KMS-11 (cell line): Measurements from ENCODE around the gene BCKDHA.
A peak's percentile ranks its signal among the peaks of the same experiment; 100 is the strongest.

Experiments used
- H2AFZ ChIP-seq: fragments of 200-600 bp; sonication (generic); 2 replicates; pipeline ENCODE4 v1.6.1; 2016; ENCODE audit warnings: antibody characterized with exemption, mixed run types, low read depth
- H3K27ac ChIP-seq: fragments of 200-600 bp; sonication (generic); 2 replicates; pipeline ENCODE4 v1.6.1; 2016; ENCODE audit warnings: mild to moderate bottlenecking, mixed run types
- H3K27me3 ChIP-seq: fragments of 200-600 bp; sonication (generic); 2 replicates; pipeline ENCODE4 v1.6.1; 2017; ENCODE audit warnings: mild to moderate bottlenecking, low read depth, mixed run types, moderate library complexity; ENCODE audit not compliant: insufficient read depth
- H3K36me3 ChIP-seq: fragments of 200-600 bp; sonication (generic); 2 replicates; pipeline ENCODE4 v1.6.1; 2017; ENCODE audit warnings: mild to moderate bottlenecking, mixed run types; ENCODE audit not compliant: insufficient read depth
- H3K4me1 ChIP-seq: fragments of 200-600 bp; sonication (generic); 2 replicates; pipeline ENCODE4 v1.6.1; 2016; ENCODE audit warnings: mild to moderate bottlenecking, low read depth, mixed run types; ENCODE audit not compliant: poor library complexity, severe bottlenecking
- H3K4me2 ChIP-seq: fragments of 200-600 bp; sonication (generic); 2 replicates; pipeline ENCODE4 v1.7.0; 2016; ENCODE audit warnings: mild to moderate bottlenecking, mixed run types
- H3K4me3 ChIP-seq: fragments of 200-600 bp; sonication (generic); IDR thresholded peaks from 2 replicates; pipeline ENCODE4 v1.6.1; 2017; ENCODE audit warnings: low read depth, low read length, mixed read lengths; ENCODE audit not compliant: insufficient read depth
- H3K79me2 ChIP-seq: fragments of 200-600 bp; sonication (generic); 2 replicates; pipeline ENCODE4 v1.6.1; 2016; ENCODE audit warnings: low read depth, mixed run types; ENCODE audit not compliant: insufficient read depth
- H3K9ac ChIP-seq: fragments of 200-600 bp; sonication (generic); 2 replicates; pipeline ENCODE4 v1.6.1; 2016; ENCODE audit warnings: mild to moderate bottlenecking, mixed run types
- H4K20me1 ChIP-seq: fragments of 200-600 bp; sonication (generic); 2 replicates; pipeline ENCODE4 v1.6.1; 2016; ENCODE audit warnings: mild to moderate bottlenecking, mixed run types; ENCODE audit not compliant: insufficient read depth
- CTCF ChIP-seq: fragments of 200-600 bp; sonication (generic); conservative IDR thresholded peaks from 2 replicates; pipeline ENCODE4 v1.6.1; 2017; ENCODE audit warnings: low read depth, mild to moderate bottlenecking, antibody characterized with exemption, low read length, moderate library complexity, mixed read lengths

Gene BCKDHA

GRCh38 chr19:41398050-41398418 is 416 bp downstream of the BCKDHA start:
- no peaks in the 10 kb centered on the region for H4K20me1 ChIP-seq
- peak overlapping the region; percentile 83 for H3K4me2 ChIP-seq
- peak overlapping the region; percentile 78 for H3K27ac ChIP-seq
- H3K27me3 ChIP-seq, result no peaks in the 10 kb centered on the region
- H3K9ac ChIP-seq, result peak overlapping the region; percentile 85
- no peaks in the 10 kb centered on the region for H3K36me3 ChIP-seq
- H2AFZ ChIP-seq, result peak overlapping the region; percentile 50; the same call in 1 of the 2 replicates
- peaks cover 69% of the 10 kb centered on the region for H3K79me2 ChIP-seq
- no peak for TF ChIP-seq CTCF
- no peak overlapping the region for H3K4me3 ChIP-seq
- peaks cover 43% of the 10 kb centered on the region for H3K4me1 ChIP-seq

- Histone ChIP-seq H3K4me2 (peak overlapping the region; percentile 83), H2AFZ (no peak overlapping the region), H3K9ac (peak overlapping the region; percentile 85; the same call in 1 of the 2 replicates), H3K4me3 (no peak overlapping the region), H4K20me1 (no peaks in the 10 kb centered on the region), H3K79me2 (peaks cover 63% of the 10 kb centered on the region), H3K36me3 (no peaks in the 10 kb centered on the region), H3K27ac (peak overlapping the region; percentile 78; the same call in 1 of the 2 replicates), H3K27me3 (no peaks in the 10 kb centered on the region), H3K4me1 (peaks cover 43% of the 10 kb centered on the region)
- TF ChIP-seq CTCF, result no peak
Measured at GRCh38 chr19:41398598-41398997, 980 bp downstream of the BCKDHA start.

GRCh38 chr19:41399091-41399490 is 1.5 kb downstream of the BCKDHA start:
- H3K9ac ChIP-seq, result peak overlapping the region; percentile 85; the same call in 1 of the 2 replicates
- TF ChIP-seq CTCF, result no peak
- peak overlapping the region; percentile 83 for H3K4me2 ChIP-seq
- no peak overlapping the region for H3K4me3 ChIP-seq
- H3K27ac ChIP-seq, result no peak overlapping the region
- H3K27me3 ChIP-seq, result no peaks in the 10 kb centered on the region
- H3K4me1 ChIP-seq, result peaks cover 38% of the 10 kb centered on the region
- H4K20me1 ChIP-seq, result no peaks in the 10 kb centered on the region
- no peaks in the 10 kb centered on the region for H3K36me3 ChIP-seq
- peaks cover 58% of the 10 kb centered on the region for H3K79me2 ChIP-seq
- H2AFZ ChIP-seq, result no peak overlapping the region

GRCh38 chr19:41399525-41399924 is 1.9 kb downstream of the BCKDHA start:
- TF ChIP-seq CTCF, result no peak
- Histone ChIP-seq H3K27ac (no peak overlapping the region), H3K4me3 (no peak overlapping the region), H3K9ac (no peak overlapping the region), H3K79me2 (peaks cover 54% of the 10 kb centered on the region), H3K36me3 (no peaks in the 10 kb centered on the region), H3K4me1 (peaks cover 34% of the 10 kb centered on the region), H3K27me3 (no peaks in the 10 kb centered on the region), H3K4me2 (no peak overlapping the region; the same call in 1 of the 2 replicates), H2AFZ (no peak overlapping the region), H4K20me1 (no peaks in the 10 kb centered on the region)
